Measurements from ENCODE around the gene CALY. TPM values are rescaled to one million over a fixed set of nuclear protein-coding genes. Genes with fewer than 3 reads are reported as not detected.

The CALY gene
- total RNA-seq, 2 experiments from 2014 or later, result 3.8 to 3.9 TPM

DNA sequence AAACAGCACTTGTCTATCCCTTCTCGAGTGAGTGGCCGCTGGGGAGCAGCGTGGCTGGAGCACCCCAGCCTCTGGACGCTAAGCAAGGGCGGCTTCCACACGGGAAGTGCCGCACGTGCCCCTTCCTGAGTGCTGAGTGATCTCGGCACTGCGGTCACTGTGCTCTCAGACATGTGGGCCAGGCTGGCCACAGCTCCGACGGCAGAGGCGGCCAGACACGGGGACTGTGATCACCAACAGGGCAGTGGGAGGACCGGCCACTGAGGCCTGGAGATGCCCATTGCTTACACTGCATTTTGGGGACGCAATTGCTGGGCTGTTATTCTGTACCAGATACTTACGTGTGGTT, 29.4 kb upstream of the CALY start:
- Histone ChIP-seq H3K4me1 (ENCODE audit: insufficient read depth, low read length) (peaks cover 2% of the 10 kb centered on the region), H3K27ac (ENCODE audit: low read depth in 1 of 2, low read length in 2 of 2) (no peak overlapping the region), H3K4me3 (ENCODE audit: low read length) (no peak overlapping the region), H3K9me3 (ENCODE audit: control insufficient read depth in 1 of 2, insufficient read depth in 1 of 2, low read length in 2 of 2) (no peaks in the 10 kb centered on the region), H3K27me3 (ENCODE audit: control insufficient read depth in 1 of 2, insufficient read depth in 2 of 2, low read length in 2 of 2) (no peaks in the 10 kb centered on the region), H3K36me3 (ENCODE audit: insufficient read depth, low read length) (peaks cover 52% of the 10 kb centered on the region)
- Mint-ChIP-seq H3K9me3 (no peaks in the 10 kb centered on the region), H3K4me3 (no peak overlapping the region), H3K27me3 (no peaks in the 10 kb centered on the region), H3K27ac (no peak overlapping the region), H3K4me1 (ENCODE audit: low read depth) (no peaks in the 10 kb centered on the region), H3K36me3 (ENCODE audit: low read depth) (peaks cover 51% of the 10 kb centered on the region)
- ChIA-PET CTCF (no interaction called here), POLR2A (no interaction called here)
- intact Hi-C loops (cut with DNase I, micrococcal nuclease), result no loop called here
- TF ChIP-seq, protein P1, sequence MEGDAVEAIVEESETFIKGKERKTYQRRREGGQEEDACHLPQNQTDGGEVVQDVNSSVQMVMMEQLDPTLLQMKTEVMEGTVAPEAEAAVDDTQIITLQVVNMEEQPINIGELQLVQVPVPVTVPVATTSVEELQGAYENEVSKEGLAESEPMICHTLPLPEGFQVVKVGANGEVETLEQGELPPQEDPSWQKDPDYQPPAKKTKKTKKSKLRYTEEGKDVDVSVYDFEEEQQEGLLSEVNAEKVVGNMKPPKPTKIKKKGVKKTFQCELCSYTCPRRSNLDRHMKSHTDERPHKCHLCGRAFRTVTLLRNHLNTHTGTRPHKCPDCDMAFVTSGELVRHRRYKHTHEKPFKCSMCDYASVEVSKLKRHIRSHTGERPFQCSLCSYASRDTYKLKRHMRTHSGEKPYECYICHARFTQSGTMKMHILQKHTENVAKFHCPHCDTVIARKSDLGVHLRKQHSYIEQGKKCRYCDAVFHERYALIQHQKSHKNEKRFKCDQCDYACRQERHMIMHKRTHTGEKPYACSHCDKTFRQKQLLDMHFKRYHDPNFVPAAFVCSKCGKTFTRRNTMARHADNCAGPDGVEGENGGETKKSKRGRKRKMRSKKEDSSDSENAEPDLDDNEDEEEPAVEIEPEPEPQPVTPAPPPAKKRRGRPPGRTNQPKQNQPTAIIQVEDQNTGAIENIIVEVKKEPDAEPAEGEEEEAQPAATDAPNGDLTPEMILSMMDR (IDR thresholded peaks at IDR 0.05), result no peak
- DNase-seq (no peak), ATAC-seq (ENCODE audit: poor library complexity) (no peak)

DNA sequence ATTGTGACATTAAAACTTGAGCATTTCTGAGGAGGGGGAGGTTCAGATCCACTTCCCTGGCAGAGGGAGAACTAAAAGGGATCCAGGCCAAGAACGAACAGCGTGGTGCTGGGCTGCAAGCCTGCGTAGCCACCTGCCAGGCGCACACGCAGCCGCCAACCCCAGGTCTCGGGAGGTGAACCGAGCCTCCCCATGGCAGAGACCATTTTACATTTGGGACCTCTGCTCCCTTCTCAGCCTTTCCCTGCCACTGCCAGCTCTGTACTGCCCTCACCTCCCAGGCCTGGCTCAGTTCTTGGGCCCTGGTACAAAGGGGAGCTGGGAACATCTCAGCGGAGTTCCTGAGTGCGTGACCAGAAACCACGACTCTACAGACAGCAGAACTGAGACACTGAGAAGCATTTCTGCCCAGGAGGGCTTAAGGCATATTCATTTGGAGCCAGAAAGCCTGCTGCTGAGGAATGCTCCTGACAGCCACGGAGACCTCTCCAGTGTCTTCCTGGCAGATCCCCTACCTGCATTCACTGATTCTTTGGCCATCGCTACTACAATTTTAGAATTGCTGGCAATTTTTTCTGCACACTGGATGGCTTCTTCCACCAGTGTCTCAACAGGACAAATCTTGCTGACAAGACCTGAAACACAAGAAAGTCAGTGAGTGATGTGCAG, 28.9 kb upstream of the CALY start:
- no peak overlapping the region for H3K27ac Mint-ChIP-seq
- H3K4me3 Mint-ChIP-seq, result no peak overlapping the region
- no peak for ATAC-seq (ENCODE audit: poor library complexity)
- Histone ChIP-seq H3K36me3 (ENCODE audit: insufficient read depth, low read length) (peaks cover 51% of the 10 kb centered on the region), H3K4me3 (ENCODE audit: low read length) (no peak overlapping the region), H3K27ac (ENCODE audit: low read depth in 1 of 2, low read length in 2 of 2) (no peak overlapping the region), H3K9me3 (ENCODE audit: control insufficient read depth in 1 of 2, insufficient read depth in 1 of 2, low read length in 2 of 2) (no peaks in the 10 kb centered on the region), H3K27me3 (ENCODE audit: control insufficient read depth in 1 of 2, insufficient read depth in 2 of 2, low read length in 2 of 2) (no peaks in the 10 kb centered on the region), H3K4me1 (ENCODE audit: insufficient read depth, low read length) (peaks cover 2% of the 10 kb centered on the region)
- no peaks in the 10 kb centered on the region for H3K9me3 Mint-ChIP-seq
- no peaks in the 10 kb centered on the region for H3K4me1 Mint-ChIP-seq (ENCODE audit: low read depth)
- TF ChIP-seq, protein P1 (IDR thresholded peaks at IDR 0.05), result no peak
- no peak for DNase-seq
- CTCF ChIA-PET, result no interaction called here
- POLR2A ChIA-PET, result no interaction called here
- intact Hi-C loops (cut with DNase I, micrococcal nuclease), result no loop called here
- H3K36me3 Mint-ChIP-seq (ENCODE audit: low read depth), result peaks cover 48% of the 10 kb centered on the region
- H3K27me3 Mint-ChIP-seq, result no peaks in the 10 kb centered on the region

DNA sequence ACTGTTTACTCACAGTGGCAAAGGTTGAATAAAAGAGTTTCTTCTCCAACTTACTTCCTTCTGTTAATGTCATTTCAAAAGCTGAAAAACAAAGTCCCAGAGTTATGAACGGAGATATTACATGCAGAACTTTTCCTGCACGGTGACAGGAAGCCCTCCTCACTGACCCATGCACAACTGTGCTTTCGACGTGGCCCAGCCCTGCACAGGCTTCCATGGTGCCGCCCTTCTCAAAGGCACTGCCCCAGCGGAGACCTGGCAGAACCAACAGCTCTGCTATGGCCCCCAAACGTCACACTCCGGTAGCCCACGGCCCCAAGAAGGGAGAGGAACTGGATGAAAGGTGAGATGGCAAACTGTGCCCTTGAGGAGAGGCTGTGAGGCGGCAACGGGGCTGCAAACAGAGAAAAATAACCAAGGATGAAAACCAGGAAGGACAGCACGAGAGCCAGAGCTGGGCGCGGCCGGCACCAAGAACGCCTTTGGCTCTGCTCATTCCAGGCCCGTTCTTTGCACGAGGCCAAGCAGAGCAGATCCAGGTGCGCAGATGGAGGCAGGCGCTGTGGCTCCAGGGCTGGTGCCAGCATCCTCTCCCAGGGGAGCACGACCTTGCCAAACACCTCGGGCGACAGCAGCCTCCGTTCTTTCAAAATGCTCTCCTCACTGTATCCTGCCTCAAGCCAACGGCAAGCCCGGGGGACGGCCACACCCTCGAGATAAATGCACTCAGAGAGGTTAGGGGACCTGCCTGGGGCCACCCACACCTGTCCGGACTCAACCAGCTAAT, 28.1 kb upstream of the CALY start:
- Histone ChIP-seq H3K4me3 (ENCODE audit: low read length) (no peak overlapping the region), H3K4me1 (ENCODE audit: insufficient read depth, low read length) (peaks cover 2% of the 10 kb centered on the region), H3K9me3 (ENCODE audit: control insufficient read depth in 1 of 2, insufficient read depth in 1 of 2, low read length in 2 of 2) (no peaks in the 10 kb centered on the region), H3K27ac (ENCODE audit: low read depth in 1 of 2, low read length in 2 of 2) (no peak overlapping the region), H3K36me3 (ENCODE audit: insufficient read depth, low read length) (peaks cover 43% of the 10 kb centered on the region), H3K27me3 (ENCODE audit: control insufficient read depth in 1 of 2, insufficient read depth in 2 of 2, low read length in 2 of 2) (no peaks in the 10 kb centered on the region)
- Mint-ChIP-seq H3K27ac (no peak overlapping the region), H3K27me3 (no peaks in the 10 kb centered on the region), H3K4me1 (ENCODE audit: low read depth) (no peaks in the 10 kb centered on the region), H3K4me3 (no peak overlapping the region), H3K36me3 (ENCODE audit: low read depth) (peaks cover 40% of the 10 kb centered on the region), H3K9me3 (no peaks in the 10 kb centered on the region)
- TF ChIP-seq, protein P1 (IDR thresholded peaks at IDR 0.05), result no peak
- intact Hi-C loops (cut with DNase I, micrococcal nuclease), result no loop called here
- no peak for DNase-seq
- POLR2A ChIA-PET, result no interaction called here
- CTCF ChIA-PET, result no interaction called here
- ATAC-seq (ENCODE audit: poor library complexity), result no peak
